K562 (cell line): ENCODE results near the gene RPP21. TPM values are rescaled to one million over a fixed set of nuclear protein-coding genes. Genes with fewer than 3 reads are reported as not detected.

Experiments used
- FOXK2 ChIP-seq, 2 experiments: fragments of 450-650 bp; IDR thresholded peaks in 1 of 2; conservative IDR thresholded peaks in 1 of 2; 2 replicates each; pipeline ENCODE4 v1.6.1; 2016; ENCODE audit warnings: low read depth in 2 of 2, mild to moderate bottlenecking in 1 of 2
- FOXM1 ChIP-seq, 2 experiments: fragments of 450-650 bp in 1 of 2; sonication (generic) in 1 of 2; formaldehyde crosslinking in 1 of 2; IDR thresholded peaks; 2 replicates each; pipeline versions ENCODE4 v1.6.1 to v1.9.0; 2017 to 2022; ENCODE audit warnings: low read depth in 2 of 2, mild to moderate bottlenecking in 2 of 2, missing genetic modification reagents in 1 of 2, moderate library complexity in 1 of 2
- ILK ChIP-seq: fragments of 450-650 bp; IDR thresholded peaks from 2 replicates; pipeline ENCODE4 v1.6.1; 2016; ENCODE audit warnings: missing genetic modification characterization, low read depth, mild to moderate bottlenecking, missing compliant biosample characterization, moderate library complexity, borderline replicate concordance
- KAT8 ChIP-seq: fragments of 450-650 bp; IDR thresholded peaks from 2 replicates; pipeline ENCODE4 v1.6.1; 2016; ENCODE audit warnings: low read depth, mild to moderate bottlenecking
- MTA3 ChIP-seq: fragments of 450-650 bp; formaldehyde crosslinking; IDR thresholded peaks from 2 replicates; pipeline ENCODE4 v1.6.1; 2017; ENCODE audit warnings: mild to moderate bottlenecking, borderline replicate concordance
- NFXL1 ChIP-seq: fragments of 450-650 bp; formaldehyde crosslinking; IDR thresholded peaks from 2 replicates; pipeline ENCODE4 v1.4.0; 2021; ENCODE audit warnings: mild to moderate bottlenecking
- RBM15 ChIP-seq: fragments of 200-400 bp; formaldehyde crosslinking; IDR thresholded peaks from 2 replicates; pipeline ENCODE4 v1.6.1; 2018; ENCODE audit warnings: mild to moderate bottlenecking, low read length, moderate library complexity; ENCODE audit not compliant: insufficient read depth
- RBM17 ChIP-seq: fragments of 200-400 bp; formaldehyde crosslinking; IDR thresholded peaks from 2 replicates; pipeline ENCODE4 v1.6.1; 2017; ENCODE audit warnings: low read depth, mild to moderate bottlenecking, low read length, borderline replicate concordance
- SP1 ChIP-seq: sonication (generic); formaldehyde crosslinking; IDR thresholded peaks from 2 replicates; pipeline ENCODE4 v1.8.1; 2022; ENCODE audit warnings: mild to moderate bottlenecking, missing genetic modification reagents
- TAF1 ChIP-seq: IDR thresholded peaks from 2 replicates; pipeline ENCODE4 v1.6.1; 2011; ENCODE audit warnings: mild to moderate bottlenecking, low read length, moderate library complexity; ENCODE audit not compliant: insufficient read depth, control insufficient read depth, severe bottlenecking; ENCODE audit errors: extremely low read depth
- ZNF57 ChIP-seq: fragments of 450-650 bp; formaldehyde crosslinking; IDR thresholded peaks from 2 replicates; pipeline ENCODE4 v1.4.0; 2020; ENCODE audit warnings: mild to moderate bottlenecking, moderate library complexity
- polyA plus RNA-seq, 8 experiments: library from polyadenylated mRNA; depleted of rRNA in 4 of 8; stranded (reverse) in 5 of 8; unstranded in 3 of 8; fragments of >200 nt; fragmentation: Nextera tagmentation in 2 of 8; fragmentation: Illumina TruSeq in 1 of 8; extraction: Ambion mirVana in 2 of 8; extraction: Trizol in 1 of 8; gene quantifications; 2 replicates each; pipeline versions ENCODE4 v1.2.1 to v1.2.3, GENCODE V29; 2011 to 2014; ENCODE audit warnings: inconsistent platforms in 1 of 8, missing spikeins in 1 of 8
- total RNA-seq, 7 experiments: library from RNA; depleted of rRNA in 6 of 7; stranded (reverse); fragments of >200 nt in 6 of 7; fragmentation: Illumina TruSeq in 2 of 7; extraction: Trizol in 2 of 7; gene quantifications; 2 replicates each; pipeline versions ENCODE4 v1.2.1 to v1.2.3, GENCODE V29; 2011 to 2021; ENCODE audit warnings: low replicate concordance in 1 of 7
- TF ChIP-seq, protein P1 (sequence below), 2 experiments: fragments of 450-650 bp; IDR thresholded peaks; 2 replicates each; pipeline ENCODE4 v1.6.1; 2016; ENCODE audit warnings: mild to moderate bottlenecking in 2 of 2, borderline replicate concordance in 1 of 2, low read depth in 1 of 2, moderate library complexity in 1 of 2
- TF ChIP-seq, protein P2 (sequence below): fragments of 250-450 bp; sonication (Bioruptor Pico); IDR thresholded peaks from 2 replicates; pipeline ENCODE4 v1.5.0; 2021; ENCODE audit warnings: mild to moderate bottlenecking, moderate library complexity

RPP21 gene
- total and polyA plus RNA-seq, 9 of the 15 experiments (the other 6 are each of a cell fraction or from before 2014, with no cell fraction given) = 62.1 to 362 (median 166) TPM

DNA sequence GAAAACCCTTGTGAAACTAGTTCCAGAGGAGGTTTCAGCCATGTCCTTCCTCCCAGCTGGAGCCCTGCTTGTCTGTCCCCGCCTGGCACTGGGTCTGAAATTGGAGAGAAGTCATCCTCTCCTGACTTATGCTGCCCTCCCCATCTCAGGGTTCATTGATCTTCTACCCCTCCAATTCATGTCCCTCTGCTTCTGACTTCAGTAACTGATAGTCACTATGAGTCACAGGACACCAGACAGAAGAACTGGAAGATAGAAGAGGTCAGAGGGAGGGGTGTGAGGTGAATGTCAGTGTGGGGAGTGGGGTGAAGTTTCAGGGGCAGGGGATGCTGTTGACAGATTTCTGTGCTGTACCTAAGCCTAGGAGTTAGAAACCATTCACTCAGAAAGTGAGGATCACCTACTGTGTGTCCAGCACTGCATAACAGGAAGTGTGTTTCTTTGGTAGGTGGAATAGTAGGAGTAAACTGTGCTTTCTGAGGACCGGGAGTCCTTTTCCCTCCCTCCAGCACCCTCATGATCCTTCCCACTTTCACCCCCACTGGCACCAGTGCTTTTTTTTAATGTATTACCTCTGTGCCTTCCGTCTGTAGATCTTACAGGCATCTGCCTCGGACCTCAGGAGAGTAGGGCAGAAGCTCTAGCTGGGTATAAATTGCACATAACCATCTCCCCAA is 627 bp upstream of the RPP21 start (continued):
- no peak for TF ChIP-seq ZNF57 (CRISPR knock-in tag)
- TF ChIP-seq SP1 = no peak
- no peak for TF ChIP-seq ILK (tag)
- TF ChIP-seq KAT8 = no peak
- TF ChIP-seq TAF1 = peak; percentile 14
- TF ChIP-seq FOXK2 (conservative IDR thresholded peaks at IDR 0.05 in 1 of 2, IDR thresholded peaks at IDR 0.05 in 1 of 2; ENCODE audit: low read depth in 2 of 2) = peak in 1 of 2 experiments; percentile 23; a peak in 1 of 4 replicates
- no peak for TF ChIP-seq RBM17
- TF ChIP-seq FOXM1 (IDR thresholded peaks at IDR 0.05; ENCODE audit: low read depth) = no peak
- no peak for TF ChIP-seq FOXM1 (CRISPR knock-in tag; IDR thresholded peaks at IDR 0.05; ENCODE audit: low read depth)
- TF ChIP-seq RBM15 = no peak
- TF ChIP-seq NFXL1 (CRISPR knock-in tag) = no peak
- no peak; the same call in 1 of the 2 replicates for TF ChIP-seq MTA3
- TF ChIP-seq, protein P1, sequence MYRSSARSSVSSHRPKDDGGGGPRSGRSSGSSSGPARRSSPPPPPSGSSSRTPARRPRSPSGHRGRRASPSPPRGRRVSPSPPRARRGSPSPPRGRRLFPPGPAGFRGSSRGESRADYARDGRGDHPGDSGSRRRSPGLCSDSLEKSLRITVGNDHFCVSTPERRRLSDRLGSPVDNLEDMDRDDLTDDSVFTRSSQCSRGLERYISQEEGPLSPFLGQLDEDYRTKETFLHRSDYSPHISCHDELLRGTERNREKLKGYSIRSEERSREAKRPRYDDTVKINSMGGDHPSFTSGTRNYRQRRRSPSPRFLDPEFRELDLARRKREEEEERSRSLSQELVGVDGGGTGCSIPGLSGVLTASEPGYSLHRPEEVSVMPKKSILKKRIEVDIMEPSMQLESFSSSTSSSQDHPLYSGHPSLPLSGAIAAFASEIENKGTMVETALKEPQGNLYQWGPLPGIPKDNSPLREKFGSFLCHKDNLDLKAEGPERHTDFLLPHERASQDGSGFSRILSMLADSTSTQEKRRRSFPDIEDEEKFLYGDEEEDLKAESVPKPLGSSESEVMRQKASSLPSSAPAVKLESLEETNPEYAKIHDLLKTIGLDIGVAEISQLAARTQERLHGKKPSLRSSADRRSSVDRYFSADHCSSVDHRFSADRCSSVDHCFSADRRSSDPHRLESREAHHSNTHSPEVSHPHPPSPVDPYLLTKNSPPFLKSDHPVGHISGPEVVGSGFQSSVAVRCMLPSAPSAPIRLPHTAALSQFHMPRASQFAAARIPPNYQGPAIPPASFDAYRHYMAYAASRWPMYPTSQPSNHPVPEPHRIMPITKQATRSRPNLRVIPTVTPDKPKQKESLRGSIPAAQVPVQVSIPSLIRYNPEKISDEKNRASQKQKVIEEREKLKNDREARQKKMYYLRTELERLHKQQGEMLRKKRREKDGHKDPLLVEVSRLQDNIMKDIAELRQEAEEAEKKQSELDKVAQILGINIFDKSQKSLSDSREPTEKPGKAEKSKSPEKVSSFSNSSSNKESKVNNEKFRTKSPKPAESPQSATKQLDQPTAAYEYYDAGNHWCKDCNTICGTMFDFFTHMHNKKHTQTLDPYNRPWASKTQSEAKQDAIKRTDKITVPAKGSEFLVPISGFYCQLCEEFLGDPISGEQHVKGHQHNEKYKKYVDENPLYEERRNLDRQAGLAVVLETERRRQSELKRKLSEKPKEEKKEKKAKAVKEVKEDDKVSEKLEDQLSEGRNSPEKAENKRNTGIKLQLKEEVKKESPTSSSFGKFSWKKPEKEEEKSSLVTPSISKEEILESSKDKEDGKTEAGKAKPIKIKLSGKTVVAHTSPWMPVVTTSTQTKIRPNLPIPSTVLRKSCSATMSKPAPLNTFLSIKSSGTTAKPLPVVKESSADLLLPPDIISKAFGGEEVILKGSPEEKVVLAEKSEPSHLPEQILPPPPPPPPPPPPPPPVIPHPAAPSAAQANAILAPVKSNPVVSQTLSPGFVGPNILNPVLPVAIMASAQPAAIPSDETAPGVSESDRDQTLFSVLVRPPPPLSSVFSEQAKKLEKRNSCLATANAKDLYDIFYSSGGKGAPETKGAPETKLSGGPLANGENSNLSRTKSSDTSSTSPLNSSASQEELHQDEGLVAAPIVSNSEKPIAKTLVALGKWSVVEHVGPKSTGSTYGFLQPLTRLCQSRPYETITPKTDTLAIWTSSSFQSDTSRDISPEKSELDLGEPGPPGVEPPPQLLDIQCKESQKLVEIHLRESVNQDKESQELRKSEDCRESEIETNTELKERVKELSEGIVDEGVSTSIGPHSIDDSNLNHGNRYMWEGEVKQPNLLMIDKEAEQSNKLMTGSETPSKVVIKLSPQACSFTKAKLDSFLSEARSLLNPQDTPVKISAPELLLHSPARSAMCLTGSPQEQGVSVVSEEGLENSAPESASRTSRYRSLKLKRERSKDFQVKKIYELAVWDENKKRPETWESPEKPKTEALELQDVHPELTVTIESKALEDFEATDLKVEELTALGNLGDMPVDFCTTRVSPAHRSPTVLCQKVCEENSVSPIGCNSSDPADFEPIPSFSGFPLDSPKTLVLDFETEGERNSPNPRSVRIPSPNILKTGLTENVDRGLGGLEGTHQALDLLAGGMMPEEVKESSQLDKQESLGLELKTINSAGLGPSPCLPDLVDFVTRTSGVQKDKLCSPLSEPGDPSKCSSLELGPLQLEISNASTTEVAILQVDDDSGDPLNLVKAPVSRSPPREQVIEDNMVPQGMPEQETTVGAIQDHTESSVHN (IDR thresholded peaks at IDR 0.05; ENCODE audit: borderline replicate concordance in 1 of 2, low read depth in 1 of 2) = no peak
- TF ChIP-seq, protein P2, sequence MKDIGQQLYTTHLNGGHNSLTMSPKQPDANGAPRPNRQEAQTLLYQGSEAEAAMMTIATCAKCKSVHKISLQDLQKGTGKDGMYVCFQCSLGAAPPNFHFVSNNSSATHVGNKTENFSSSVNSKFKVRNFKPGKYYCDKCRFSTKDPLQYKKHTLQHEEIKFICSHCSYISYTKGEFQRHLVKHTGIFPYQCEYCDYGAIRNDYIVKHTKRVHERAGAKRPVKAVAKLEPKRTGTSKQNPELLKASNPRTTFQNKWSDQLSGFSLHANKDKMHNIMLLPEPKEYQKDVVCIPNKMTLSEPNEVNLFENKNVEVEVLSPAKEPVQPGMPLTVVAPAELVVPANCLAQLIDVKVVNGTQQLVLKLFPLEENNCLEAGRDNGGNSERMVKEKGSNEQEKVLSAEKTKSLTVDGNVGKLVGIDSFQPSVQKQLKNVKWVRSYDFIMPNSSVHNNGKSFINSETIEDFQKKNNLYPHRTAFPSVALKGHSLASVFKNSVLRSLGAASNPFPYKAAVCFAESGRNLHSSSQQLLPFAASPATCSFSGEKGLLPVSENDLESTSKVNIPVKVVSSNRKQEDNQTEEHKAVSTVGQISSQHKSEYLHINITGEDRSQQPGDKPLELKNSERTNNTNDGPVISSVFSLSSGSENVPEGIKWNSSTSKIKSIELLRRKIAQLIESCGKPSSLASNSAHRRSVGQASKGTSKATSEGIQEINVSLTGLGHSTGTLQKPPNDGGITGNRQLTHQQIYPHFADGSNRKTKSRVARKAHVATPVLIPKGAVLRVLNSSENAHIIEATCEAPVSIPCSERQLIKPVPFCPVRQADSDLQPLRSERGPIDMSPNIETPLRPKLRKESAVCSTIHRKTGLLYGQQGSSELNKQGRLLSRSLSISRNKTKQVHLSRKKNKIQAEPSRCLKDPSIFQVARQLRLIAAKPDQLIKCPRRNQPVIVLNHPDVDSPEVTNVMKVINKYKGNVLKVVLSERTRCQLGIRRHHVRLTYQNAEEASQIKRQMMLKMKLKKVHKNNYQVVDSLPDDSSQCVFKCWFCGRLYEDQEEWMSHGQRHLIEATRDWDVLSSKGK (CRISPR knock-in tag) = no peak
